ENCODE data around the gene SRRM3.

DNA sequence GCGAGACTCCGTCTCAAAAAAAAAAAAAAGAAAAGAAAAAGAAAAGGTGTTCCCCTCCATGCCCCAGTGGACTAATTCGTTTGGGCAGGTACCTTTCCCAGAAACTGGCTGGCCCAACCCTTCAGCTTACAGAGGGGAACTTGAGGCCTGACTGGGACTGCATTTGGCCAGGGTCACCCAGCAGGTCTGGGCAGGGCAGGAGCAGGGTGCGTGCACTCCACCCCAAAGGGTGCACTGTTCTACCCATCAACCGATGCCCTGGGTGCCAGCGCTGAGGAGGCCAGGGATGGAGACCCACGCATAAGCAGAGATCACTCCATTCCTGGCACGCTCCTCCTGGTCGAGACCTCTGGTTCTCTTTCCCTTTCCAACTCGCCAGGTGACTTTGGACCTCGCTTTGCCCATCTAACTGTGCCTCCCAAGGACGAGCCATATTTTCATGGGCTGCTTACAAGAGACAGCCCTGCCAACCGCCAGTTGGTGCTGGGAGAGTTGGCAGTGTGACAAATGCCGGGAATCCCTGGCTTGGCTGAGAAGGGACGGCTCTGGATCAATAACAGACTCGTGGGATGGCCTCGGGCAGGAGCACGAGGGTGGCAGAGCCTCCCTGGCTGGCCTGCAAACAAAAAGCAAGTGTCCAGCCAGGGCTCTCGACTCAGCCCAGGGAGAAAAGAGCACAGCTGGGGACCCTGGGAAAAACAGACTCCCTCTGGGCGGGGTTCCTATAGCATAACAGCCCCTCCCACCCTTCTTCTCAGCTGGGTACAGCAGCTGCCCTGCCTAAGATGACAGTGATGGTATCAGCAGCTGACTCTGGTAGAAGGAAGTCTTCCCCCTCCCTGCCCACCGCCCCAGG, 108.6 kb downstream of the SRRM3 start:
- TF ChIP-seq, protein P1, sequence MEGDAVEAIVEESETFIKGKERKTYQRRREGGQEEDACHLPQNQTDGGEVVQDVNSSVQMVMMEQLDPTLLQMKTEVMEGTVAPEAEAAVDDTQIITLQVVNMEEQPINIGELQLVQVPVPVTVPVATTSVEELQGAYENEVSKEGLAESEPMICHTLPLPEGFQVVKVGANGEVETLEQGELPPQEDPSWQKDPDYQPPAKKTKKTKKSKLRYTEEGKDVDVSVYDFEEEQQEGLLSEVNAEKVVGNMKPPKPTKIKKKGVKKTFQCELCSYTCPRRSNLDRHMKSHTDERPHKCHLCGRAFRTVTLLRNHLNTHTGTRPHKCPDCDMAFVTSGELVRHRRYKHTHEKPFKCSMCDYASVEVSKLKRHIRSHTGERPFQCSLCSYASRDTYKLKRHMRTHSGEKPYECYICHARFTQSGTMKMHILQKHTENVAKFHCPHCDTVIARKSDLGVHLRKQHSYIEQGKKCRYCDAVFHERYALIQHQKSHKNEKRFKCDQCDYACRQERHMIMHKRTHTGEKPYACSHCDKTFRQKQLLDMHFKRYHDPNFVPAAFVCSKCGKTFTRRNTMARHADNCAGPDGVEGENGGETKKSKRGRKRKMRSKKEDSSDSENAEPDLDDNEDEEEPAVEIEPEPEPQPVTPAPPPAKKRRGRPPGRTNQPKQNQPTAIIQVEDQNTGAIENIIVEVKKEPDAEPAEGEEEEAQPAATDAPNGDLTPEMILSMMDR (conservative IDR thresholded peaks at IDR 0.05; ENCODE audit: low read depth in 2 of 2), result no peak
- TF ChIP-seq EZH2 (IDR thresholded peaks at IDR 0.05; ENCODE audit: low read depth, unreplicated experiment), result no peak
- no peak for TF ChIP-seq POLR2AphosphoS5 (IDR thresholded peaks at IDR 0.05; ENCODE audit: low read depth)
- TF ChIP-seq, protein P2, sequence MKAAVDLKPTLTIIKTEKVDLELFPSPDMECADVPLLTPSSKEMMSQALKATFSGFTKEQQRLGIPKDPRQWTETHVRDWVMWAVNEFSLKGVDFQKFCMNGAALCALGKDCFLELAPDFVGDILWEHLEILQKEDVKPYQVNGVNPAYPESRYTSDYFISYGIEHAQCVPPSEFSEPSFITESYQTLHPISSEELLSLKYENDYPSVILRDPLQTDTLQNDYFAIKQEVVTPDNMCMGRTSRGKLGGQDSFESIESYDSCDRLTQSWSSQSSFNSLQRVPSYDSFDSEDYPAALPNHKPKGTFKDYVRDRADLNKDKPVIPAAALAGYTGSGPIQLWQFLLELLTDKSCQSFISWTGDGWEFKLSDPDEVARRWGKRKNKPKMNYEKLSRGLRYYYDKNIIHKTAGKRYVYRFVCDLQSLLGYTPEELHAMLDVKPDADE (IDR thresholded peaks at IDR 0.05), result no peak
- TF ChIP-seq JUNB (IDR thresholded peaks at IDR 0.05; ENCODE audit: unreplicated experiment), result no peak
- TF ChIP-seq ZNF114 (CRISPR knock-in tag; IDR thresholded peaks at IDR 0.05), result no peak
- no peak for TF ChIP-seq EZH2phosphoT487 (IDR thresholded peaks at IDR 0.05; ENCODE audit: unreplicated experiment)
- TF ChIP-seq, protein P3, sequence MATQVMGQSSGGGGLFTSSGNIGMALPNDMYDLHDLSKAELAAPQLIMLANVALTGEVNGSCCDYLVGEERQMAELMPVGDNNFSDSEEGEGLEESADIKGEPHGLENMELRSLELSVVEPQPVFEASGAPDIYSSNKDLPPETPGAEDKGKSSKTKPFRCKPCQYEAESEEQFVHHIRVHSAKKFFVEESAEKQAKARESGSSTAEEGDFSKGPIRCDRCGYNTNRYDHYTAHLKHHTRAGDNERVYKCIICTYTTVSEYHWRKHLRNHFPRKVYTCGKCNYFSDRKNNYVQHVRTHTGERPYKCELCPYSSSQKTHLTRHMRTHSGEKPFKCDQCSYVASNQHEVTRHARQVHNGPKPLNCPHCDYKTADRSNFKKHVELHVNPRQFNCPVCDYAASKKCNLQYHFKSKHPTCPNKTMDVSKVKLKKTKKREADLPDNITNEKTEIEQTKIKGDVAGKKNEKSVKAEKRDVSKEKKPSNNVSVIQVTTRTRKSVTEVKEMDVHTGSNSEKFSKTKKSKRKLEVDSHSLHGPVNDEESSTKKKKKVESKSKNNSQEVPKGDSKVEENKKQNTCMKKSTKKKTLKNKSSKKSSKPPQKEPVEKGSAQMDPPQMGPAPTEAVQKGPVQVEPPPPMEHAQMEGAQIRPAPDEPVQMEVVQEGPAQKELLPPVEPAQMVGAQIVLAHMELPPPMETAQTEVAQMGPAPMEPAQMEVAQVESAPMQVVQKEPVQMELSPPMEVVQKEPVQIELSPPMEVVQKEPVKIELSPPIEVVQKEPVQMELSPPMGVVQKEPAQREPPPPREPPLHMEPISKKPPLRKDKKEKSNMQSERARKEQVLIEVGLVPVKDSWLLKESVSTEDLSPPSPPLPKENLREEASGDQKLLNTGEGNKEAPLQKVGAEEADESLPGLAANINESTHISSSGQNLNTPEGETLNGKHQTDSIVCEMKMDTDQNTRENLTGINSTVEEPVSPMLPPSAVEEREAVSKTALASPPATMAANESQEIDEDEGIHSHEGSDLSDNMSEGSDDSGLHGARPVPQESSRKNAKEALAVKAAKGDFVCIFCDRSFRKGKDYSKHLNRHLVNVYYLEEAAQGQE (IDR thresholded peaks at IDR 0.05; ENCODE audit: unreplicated experiment), result no peak

Measured in GM23338 (cell line).